Trophoblast cell (in vitro differentiated cells and primary cell): ENCODE data around the gene VCAN.
A peak's percentile ranks its signal among the peaks of the same experiment; 100 is the strongest.

ENCODE experiments used
- DNase-seq, 2 donors: peaks; one replicate each; pipeline ENCODE4 v3.0.0-alpha.2; 2016
- H2AFZ ChIP-seq: 2 replicates; pipeline ENCODE4 v1.6.1; 2013; ENCODE audit warnings: low read length, moderate library complexity, mild to moderate bottlenecking; ENCODE audit not compliant: insufficient read depth, poor library complexity
- H2AK5ac ChIP-seq: 2 replicates; pipeline ENCODE4 v1.6.1; 2013; ENCODE audit warnings: mild to moderate bottlenecking, low read length
- H2BK120ac ChIP-seq: 2 replicates; pipeline ENCODE4 v1.6.1; 2013; ENCODE audit warnings: low read length, mild to moderate bottlenecking, moderate library complexity; ENCODE audit not compliant: insufficient read depth, poor library complexity
- H2BK12ac ChIP-seq: 2 replicates; pipeline ENCODE4 v1.6.1; 2013; ENCODE audit warnings: mild to moderate bottlenecking, low read length, moderate library complexity
- H2BK5ac ChIP-seq: 2 replicates; pipeline ENCODE4 v1.6.1; 2013; ENCODE audit warnings: low read length, low read depth, moderate library complexity, mild to moderate bottlenecking; ENCODE audit not compliant: poor library complexity
- H3K14ac ChIP-seq: 2 replicates; pipeline ENCODE4 v1.6.1; 2013; ENCODE audit warnings: mild to moderate bottlenecking, low read length
- H3K18ac ChIP-seq: 2 replicates; pipeline ENCODE4 v1.6.1; 2013; ENCODE audit warnings: mild to moderate bottlenecking, low read length
- H3K23ac ChIP-seq: 2 replicates; pipeline ENCODE4 v1.6.1; 2013; ENCODE audit warnings: low read length
- H3K27ac ChIP-seq: 2 replicates; pipeline ENCODE4 v1.5.1; 2013; ENCODE audit warnings: low read depth, mild to moderate bottlenecking, inconsistent platforms, low read length, moderate library complexity
- H3K27me3 ChIP-seq: 2 replicates; pipeline ENCODE4 v1.6.1; 2013; ENCODE audit warnings: inconsistent platforms, mild to moderate bottlenecking, low read length, moderate library complexity; ENCODE audit not compliant: insufficient read depth
- H3K36me3 ChIP-seq, 2 experiments: 1 replicate in 1 of 2; 2 replicates in 1 of 2; pipeline ENCODE4 v1.6.1; 2013; ENCODE audit warnings: low read length in 2 of 2, mild to moderate bottlenecking in 2 of 2, moderate library complexity in 1 of 2; ENCODE audit not compliant: insufficient read depth in 2 of 2, control insufficient read depth in 1 of 2
- H3K4ac ChIP-seq: 2 replicates; pipeline ENCODE4 v1.6.1; 2013; ENCODE audit warnings: low read depth, mild to moderate bottlenecking, low read length, moderate library complexity
- H3K4me1 ChIP-seq, 2 experiments: 1 replicate in 1 of 2; 2 replicates in 1 of 2; pipeline ENCODE4 v1.6.1; 2013; ENCODE audit warnings: low read length in 2 of 2, mild to moderate bottlenecking in 2 of 2, moderate library complexity in 1 of 2; ENCODE audit not compliant: insufficient read depth in 2 of 2, control insufficient read depth in 1 of 2
- H3K4me2 ChIP-seq: 2 replicates; pipeline ENCODE4 v1.6.1; 2013; ENCODE audit warnings: inconsistent platforms, mild to moderate bottlenecking, low read length, moderate library complexity
- H3K4me3 ChIP-seq: 2 replicates; pipeline ENCODE4 v1.5.1; 2013; ENCODE audit warnings: mild to moderate bottlenecking, low read depth, low read length, inconsistent platforms
- H3K79me1 ChIP-seq: one replicate; pipeline ENCODE4 v1.6.1; 2013; ENCODE audit warnings: low read length
- H3K79me2 ChIP-seq: 2 replicates; pipeline ENCODE4 v1.6.1; 2013; ENCODE audit warnings: low read length, mild to moderate bottlenecking; ENCODE audit not compliant: control insufficient read depth, insufficient read depth, poor library complexity
- H3K9ac ChIP-seq: 2 replicates; pipeline ENCODE4 v1.6.1; 2013; ENCODE audit warnings: mild to moderate bottlenecking, low read length
- H3K9me3 ChIP-seq: 2 replicates; pipeline ENCODE4 v1.6.1; 2013; ENCODE audit warnings: low read depth, mild to moderate bottlenecking, control low read depth, inconsistent platforms, low read length; ENCODE audit not compliant: insufficient read depth
- H4K12ac ChIP-seq: 2 replicates; pipeline ENCODE4 v1.6.1; 2013; ENCODE audit warnings: low read depth, mild to moderate bottlenecking, low read length, moderate library complexity
- H4K8ac ChIP-seq: 2 replicates; pipeline ENCODE4 v1.6.1; 2013; ENCODE audit warnings: low read depth, mild to moderate bottlenecking, low read length, moderate library complexity
- H4K91ac ChIP-seq: one replicate; pipeline ENCODE4 v1.6.1; 2013; ENCODE audit warnings: low read depth, mild to moderate bottlenecking, low read length, moderate library complexity
- WGBS: extraction: QIAGEN DNeasy Blood & Tissue Kit; methylation state at CpG from one replicate; pipeline ENCODE4 v1.1.7; 2013; ENCODE audit warnings: missing lambda C conversion rate; ENCODE audit not compliant: insufficient read length, insufficient coverage; ENCODE audit errors: extremely low coverage; 5-methylcytosine and 5-hydroxymethylcytosine counted together

VCAN gene

DNA sequence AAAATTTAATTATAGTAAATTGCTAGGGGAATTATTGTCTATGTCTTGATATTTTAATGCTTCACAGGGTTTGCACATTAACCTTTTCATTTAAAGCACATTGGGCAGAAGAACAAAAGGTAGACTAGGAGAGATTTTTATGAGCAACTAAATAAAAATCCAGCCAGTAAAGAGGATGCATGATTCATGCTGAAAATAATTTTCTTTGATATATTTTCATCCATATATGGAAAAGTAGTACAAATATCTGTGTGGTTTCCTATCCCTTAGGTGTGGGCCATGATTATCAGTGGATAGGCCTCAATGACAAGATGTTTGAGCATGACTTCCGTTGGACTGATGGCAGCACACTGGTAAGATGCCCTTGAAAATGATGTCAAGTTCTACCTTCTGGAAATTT is 83.1 kb downstream of the VCAN start:
- Histone ChIP-seq H3K36me3 (no peaks in the 10 kb centered on the region), H3K4me2 (no peak overlapping the region), H4K8ac (no peak overlapping the region), H3K18ac (no peak overlapping the region), H3K9ac (no peak overlapping the region), H2AK5ac (no peak overlapping the region), H2AFZ (no peak overlapping the region), H3K4me3 (no peak overlapping the region), H2BK5ac (no peak overlapping the region), H3K4ac (no peak overlapping the region), H2BK120ac (no peak overlapping the region), H3K79me1 (no peaks in the 10 kb centered on the region), H3K9me3 (no peaks in the 10 kb centered on the region), H4K12ac (no peak overlapping the region), H3K27me3 (no peaks in the 10 kb centered on the region), H3K4me1 (no peaks in the 10 kb centered on the region), H3K14ac (no peak overlapping the region), H2BK12ac (no peak overlapping the region), H3K27ac (no peak overlapping the region), H3K23ac (no peak overlapping the region), H4K91ac (no peak overlapping the region), H3K79me2 (no peaks in the 10 kb centered on the region)
- DNase-seq, result no peak
- no CpG with 5 or more reads among the region's 1 CpG for WGBS

DNA sequence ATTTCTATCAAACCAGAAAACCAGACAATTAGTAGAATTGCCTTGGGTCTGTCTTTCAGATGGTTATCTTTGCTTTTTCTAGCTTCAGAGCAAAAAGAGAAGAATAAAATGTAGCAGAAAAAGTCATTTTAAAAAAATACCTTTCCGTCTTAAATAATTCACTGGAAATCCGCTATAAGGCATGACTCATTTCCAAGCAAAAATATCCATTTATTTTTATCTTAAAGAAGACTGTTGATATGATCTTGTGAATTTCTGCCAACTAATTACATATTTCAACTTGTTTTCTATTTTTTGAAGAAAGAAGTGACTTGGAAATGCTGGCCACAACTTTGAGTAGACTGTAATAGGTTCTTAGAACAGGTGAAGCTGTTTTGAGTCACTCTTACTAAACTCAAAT is 83.7 kb downstream of the VCAN start:
- Histone ChIP-seq H2AK5ac (no peak overlapping the region), H2AFZ (no peak overlapping the region), H3K4ac (no peak overlapping the region), H4K91ac (no peak overlapping the region), H3K4me2 (no peak overlapping the region), H3K79me2 (no peaks in the 10 kb centered on the region), H2BK120ac (no peak overlapping the region), H3K9me3 (no peaks in the 10 kb centered on the region), H3K79me1 (no peaks in the 10 kb centered on the region), H3K14ac (no peak overlapping the region), H2BK12ac (no peak overlapping the region), H3K36me3 (no peaks in the 10 kb centered on the region), H3K18ac (no peak overlapping the region), H3K4me1 (no peaks in the 10 kb centered on the region), H4K8ac (no peak overlapping the region), H3K27me3 (no peaks in the 10 kb centered on the region), H3K9ac (no peak overlapping the region), H4K12ac (no peak overlapping the region), H3K4me3 (no peak overlapping the region), H3K23ac (no peak overlapping the region), H2BK5ac (no peak overlapping the region), H3K27ac (no peak overlapping the region)
- DNase-seq, result no peak
- WGBS, result no CpG with 5 or more reads among the region's 2 CpGs

DNA sequence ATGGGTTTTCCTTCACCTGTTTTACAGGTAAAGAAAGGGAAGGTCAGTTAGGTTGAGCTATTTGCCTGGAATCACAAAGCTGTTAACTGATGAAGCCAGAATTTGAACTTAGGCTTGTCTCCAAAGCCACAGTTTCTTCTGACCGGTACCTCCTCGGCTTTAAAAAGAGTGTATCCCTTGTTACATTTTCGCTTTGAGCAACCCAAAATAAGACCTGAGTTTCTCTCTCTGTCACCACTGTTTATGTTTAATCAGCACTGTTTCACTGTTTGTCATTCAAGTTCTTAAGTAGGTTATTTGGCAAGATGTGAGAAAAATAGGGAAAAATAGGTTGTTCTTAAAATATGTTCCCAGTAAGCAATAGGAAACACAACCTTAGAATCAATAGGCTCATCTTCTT is 84.6 kb downstream of the VCAN start:
- Histone ChIP-seq H3K4me2 (no peak overlapping the region), H3K27me3 (no peaks in the 10 kb centered on the region), H2AFZ (no peak overlapping the region), H3K23ac (no peak overlapping the region), H3K9ac (no peak overlapping the region), H3K27ac (no peak overlapping the region), H4K91ac (no peak overlapping the region), H3K4ac (no peak overlapping the region), H2BK5ac (no peak overlapping the region), H3K14ac (no peak overlapping the region), H2BK12ac (no peak overlapping the region), H3K4me3 (no peak overlapping the region), H2BK120ac (no peak overlapping the region), H3K9me3 (no peaks in the 10 kb centered on the region), H3K4me1 (no peaks in the 10 kb centered on the region), H4K8ac (no peak overlapping the region), H3K79me2 (no peaks in the 10 kb centered on the region), H3K79me1 (no peaks in the 10 kb centered on the region), H3K18ac (no peak overlapping the region), H2AK5ac (no peak overlapping the region), H4K12ac (no peak overlapping the region), H3K36me3 (no peaks in the 10 kb centered on the region)
- no peak for DNase-seq
- no CpG with 5 or more reads among the region's 3 CpGs for WGBS

DNA sequence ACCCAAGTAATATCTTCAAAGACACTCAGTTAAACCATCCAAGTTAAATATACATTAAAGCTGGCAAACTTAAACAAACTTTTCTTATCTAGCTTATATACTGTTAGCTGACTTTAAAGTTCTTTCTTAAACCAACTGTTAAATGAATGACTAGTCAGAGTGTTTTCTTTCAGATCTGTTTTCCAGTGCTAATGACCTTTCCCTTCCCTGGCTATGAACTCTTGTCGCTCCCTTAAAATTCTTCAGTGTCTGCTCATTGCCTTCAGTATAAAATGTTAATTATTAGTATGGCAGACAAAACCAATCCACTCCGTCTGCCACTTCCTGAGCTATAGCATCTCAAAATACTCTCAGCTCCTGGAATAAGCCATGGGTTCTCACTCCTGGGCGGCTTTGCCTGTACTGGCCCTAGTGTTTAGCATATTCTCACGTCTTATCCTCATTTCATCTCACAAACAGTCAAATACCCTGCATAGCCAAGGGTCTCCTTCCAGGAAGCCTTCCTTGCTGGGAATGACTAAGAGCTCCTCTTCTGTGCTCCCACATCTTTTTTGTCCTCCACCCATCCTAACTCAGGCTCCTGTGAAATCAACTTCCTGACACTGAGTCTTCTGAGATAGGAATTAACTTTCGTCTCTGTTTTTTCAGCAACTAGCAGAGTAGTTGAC is 87.7 kb downstream of the VCAN start:
- Histone ChIP-seq H3K14ac (no peak overlapping the region), H3K18ac (no peak overlapping the region), H2BK12ac (no peak overlapping the region), H4K8ac (no peak overlapping the region), H3K36me3 (no peaks in the 10 kb centered on the region), H3K9me3 (no peaks in the 10 kb centered on the region), H2BK120ac (no peak overlapping the region), H3K23ac (no peak overlapping the region), H2AK5ac (no peak overlapping the region), H3K27me3 (no peaks in the 10 kb centered on the region), H2AFZ (no peak overlapping the region), H3K4ac (no peak overlapping the region), H3K4me3 (no peak overlapping the region), H2BK5ac (no peak overlapping the region), H4K91ac (no peak overlapping the region), H3K27ac (no peak overlapping the region), H3K79me2 (no peaks in the 10 kb centered on the region), H4K12ac (no peak overlapping the region), H3K4me1 (no peaks in the 10 kb centered on the region), H3K4me2 (no peak overlapping the region), H3K9ac (no peak overlapping the region), H3K79me1 (no peaks in the 10 kb centered on the region)
- WGBS, result no CpG with 5 or more reads among the region's 5 CpGs
- DNase-seq, result peak; percentile 27 to 53
